Measurements from ENCODE around the gene C20orf144. TPM values are rescaled to one million over a fixed set of nuclear protein-coding genes. Genes with fewer than 3 reads are reported as not detected.

Gene C20orf144
- total RNA-seq, 2 experiments from 2014 or later: 0.42 to 0.44 TPM

DNA sequence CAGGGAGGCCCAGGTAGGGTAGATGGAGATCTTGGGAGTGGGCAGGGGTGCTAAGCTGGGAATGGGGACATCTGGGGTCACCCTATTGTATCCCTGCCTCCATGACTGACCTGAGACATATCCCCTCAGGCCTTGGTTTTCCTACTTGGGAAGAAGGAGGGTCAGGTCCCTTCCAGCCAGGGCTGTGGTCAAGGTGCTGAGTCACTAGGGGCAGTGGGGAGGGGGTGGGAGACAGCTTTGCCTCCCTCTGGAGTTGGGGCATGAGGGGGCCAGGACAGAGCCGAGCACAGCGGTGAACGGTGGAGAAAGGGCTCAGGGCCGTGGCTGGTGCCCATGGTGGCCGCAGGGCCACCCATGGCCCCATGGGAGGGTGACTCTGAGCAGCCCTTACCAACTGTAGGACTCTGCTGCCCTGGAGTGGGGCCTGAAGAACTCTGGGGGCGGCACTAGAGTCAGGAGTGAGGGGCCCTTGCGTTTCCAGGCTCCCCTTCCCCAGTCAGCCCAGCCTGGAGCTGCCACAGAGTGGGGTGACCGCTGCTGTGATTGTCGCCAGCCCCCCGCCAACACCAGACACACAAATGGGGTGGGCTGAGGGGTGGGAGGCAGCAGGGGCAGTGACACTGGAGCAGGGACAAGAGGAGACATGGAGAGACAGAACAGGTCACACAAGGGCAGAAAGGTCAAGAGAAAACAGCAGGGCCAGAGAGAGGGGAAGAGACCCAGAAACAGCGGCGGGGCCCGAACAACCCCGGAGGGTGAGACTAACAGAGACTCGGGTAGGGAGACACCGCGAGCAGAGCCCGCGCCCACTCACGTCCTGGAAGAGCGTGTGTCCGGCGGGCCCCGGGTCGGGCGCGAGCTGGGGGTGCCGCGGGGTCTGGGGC, 11.5 kb downstream of the C20orf144 start:
- ChIA-PET CTCF (ENCODE audit: unreplicated experiment) (no interaction called here), POLR2A (interaction anchor here (0.5 kb wide), 1 partner anchor 288 kb away, joined by 3 read pairs; no protein-coding TSS in a partner anchor)
- Histone ChIP-seq H3K9me3 (ENCODE audit: low read length) (no peaks in the 10 kb centered on the region), H3K4me1 (ENCODE audit: insufficient read depth, low read length, poor library complexity, severe bottlenecking) (peaks cover 59% of the 10 kb centered on the region), H3K79me2 (ENCODE audit: insufficient read depth, low read depth, low read length) (peaks cover 16% of the 10 kb centered on the region; the same call in 1 of the 2 replicates), H3K36me3 (ENCODE audit: insufficient read depth, low read length) (peaks cover 65% of the 10 kb centered on the region), H3K27ac (ENCODE audit: low read depth, low read length, poor library complexity, severe bottlenecking) (peak overlapping the region; percentile 68), H2AFZ (ENCODE audit: low read length) (no peak overlapping the region), H4K20me1 (ENCODE audit: insufficient read depth, low read length) (no peaks in the 10 kb centered on the region), H3K9me2 (ENCODE audit: insufficient read depth, low read length) (no peaks in the 10 kb centered on the region), H3K4me3 (ENCODE audit: low read depth, low read length, poor library complexity, severe bottlenecking) (peak overlapping the region; percentile 84), H3K4me2 (ENCODE audit: low read length) (peak overlapping the region; percentile 94)
- no TSS peak for BruUV-seq (replicated peaks)
- TF ChIP-seq, protein P1, sequence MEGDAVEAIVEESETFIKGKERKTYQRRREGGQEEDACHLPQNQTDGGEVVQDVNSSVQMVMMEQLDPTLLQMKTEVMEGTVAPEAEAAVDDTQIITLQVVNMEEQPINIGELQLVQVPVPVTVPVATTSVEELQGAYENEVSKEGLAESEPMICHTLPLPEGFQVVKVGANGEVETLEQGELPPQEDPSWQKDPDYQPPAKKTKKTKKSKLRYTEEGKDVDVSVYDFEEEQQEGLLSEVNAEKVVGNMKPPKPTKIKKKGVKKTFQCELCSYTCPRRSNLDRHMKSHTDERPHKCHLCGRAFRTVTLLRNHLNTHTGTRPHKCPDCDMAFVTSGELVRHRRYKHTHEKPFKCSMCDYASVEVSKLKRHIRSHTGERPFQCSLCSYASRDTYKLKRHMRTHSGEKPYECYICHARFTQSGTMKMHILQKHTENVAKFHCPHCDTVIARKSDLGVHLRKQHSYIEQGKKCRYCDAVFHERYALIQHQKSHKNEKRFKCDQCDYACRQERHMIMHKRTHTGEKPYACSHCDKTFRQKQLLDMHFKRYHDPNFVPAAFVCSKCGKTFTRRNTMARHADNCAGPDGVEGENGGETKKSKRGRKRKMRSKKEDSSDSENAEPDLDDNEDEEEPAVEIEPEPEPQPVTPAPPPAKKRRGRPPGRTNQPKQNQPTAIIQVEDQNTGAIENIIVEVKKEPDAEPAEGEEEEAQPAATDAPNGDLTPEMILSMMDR (conservative IDR thresholded peaks at IDR 0.05; ENCODE audit: low read length): no peak
- TF ChIP-seq EZH2phosphoT487 (IDR thresholded peaks at IDR 0.05; ENCODE audit: borderline replicate concordance, low read depth, low read length): no peak
- no peak for DNase-seq (ENCODE audit: low spot score)
- intact Hi-C loops (cut with micrococcal nuclease; ENCODE audit: unreplicated experiment): loop anchor here (2.0 kb wide), 1 partner anchor 57 kb away; the partner anchor contains the start of gene ZNF341

DNA sequence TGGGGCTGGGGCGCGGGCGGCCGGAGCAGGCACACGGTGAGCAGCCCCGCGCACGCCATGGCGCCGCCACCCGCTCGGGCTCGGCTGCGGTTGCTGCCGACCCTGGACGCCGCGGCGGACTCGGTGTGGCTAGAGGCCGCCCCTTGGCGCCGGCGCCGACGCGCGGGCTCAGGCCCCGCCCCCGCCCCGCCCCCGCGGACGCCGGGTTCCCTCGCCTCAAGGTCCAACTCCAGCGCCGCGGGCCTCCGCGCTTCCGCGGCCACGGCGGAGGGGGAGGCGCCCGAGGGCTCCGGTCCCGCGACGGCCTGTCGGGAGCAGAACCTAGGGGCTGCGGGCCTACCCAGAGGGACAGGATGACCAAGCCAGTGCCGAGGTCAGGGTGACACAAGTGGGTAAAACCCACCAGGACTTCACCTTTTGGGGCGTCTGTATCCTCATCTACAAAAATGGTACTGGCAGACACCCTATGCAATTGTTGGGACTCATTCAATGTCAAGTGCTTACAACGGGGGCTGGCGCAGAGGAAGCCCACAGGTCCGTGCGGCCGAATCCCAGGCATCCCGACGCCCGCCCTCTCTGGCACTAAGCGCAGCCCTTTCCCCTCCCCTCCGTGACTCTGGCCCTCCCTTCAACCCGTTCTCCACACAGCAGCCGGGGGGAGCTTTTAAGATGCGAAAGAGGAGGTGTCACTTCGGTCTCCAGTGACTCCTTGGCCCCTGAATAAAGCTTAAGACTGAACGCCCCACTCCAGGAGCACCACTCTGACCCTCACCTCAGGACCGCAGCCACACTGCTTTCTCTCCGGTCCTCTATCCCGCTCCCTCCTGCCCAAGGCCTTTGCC, 12.4 kb downstream of the C20orf144 start, which contains the start of gene NECAB3:
Gene NECAB3 (minus strand): TSS at position 135 of the 842 bp plus-strand sequence. CDS start 76 bp downstream, at position 59.
- peak within 1 kb of the TSS; percentile 84 for H3K4me3 ChIP-seq (ENCODE audit: low read depth, low read length, poor library complexity, severe bottlenecking)
- TF ChIP-seq EZH2phosphoT487 (IDR thresholded peaks at IDR 0.05; ENCODE audit: borderline replicate concordance, low read depth, low read length): no peak
- TF ChIP-seq, protein P1 (conservative IDR thresholded peaks at IDR 0.05; ENCODE audit: low read length): 0 out of 2 replicates have a peak, but pooled peaks have one; percentile 18
- peaks cover 65% of the 10 kb centered on the region for H3K36me3 ChIP-seq (ENCODE audit: insufficient read depth, low read length)
- H2AFZ ChIP-seq (ENCODE audit: low read length): no peak within 1 kb of the TSS
- ChIA-PET CTCF (ENCODE audit: unreplicated experiment) (no interaction called here), POLR2A (interaction anchor here (0.6 kb wide), 1 partner anchor 9 kb away, joined by 3 read pairs; no protein-coding TSS in a partner anchor)
- no peaks in the 10 kb centered on the region for H3K9me3 ChIP-seq (ENCODE audit: low read length)
- H3K4me1 ChIP-seq (ENCODE audit: insufficient read depth, low read length, poor library complexity, severe bottlenecking): peaks cover 59% of the 10 kb centered on the region
- H4K20me1 ChIP-seq (ENCODE audit: insufficient read depth, low read length): no peaks in the 10 kb centered on the region
- peak within 1 kb of the TSS; percentile 94 for H3K4me2 ChIP-seq (ENCODE audit: low read length)
- H3K79me2 ChIP-seq (ENCODE audit: insufficient read depth, low read depth, low read length): peaks cover 23% of the 10 kb centered on the region; the same call in 1 of the 2 replicates
- H3K9me2 ChIP-seq (ENCODE audit: insufficient read depth, low read length): no peaks in the 10 kb centered on the region
- DNase-seq (ENCODE audit: low spot score): peak; percentile 79
- BruUV-seq (replicated peaks): no TSS peak
- intact Hi-C loops (cut with micrococcal nuclease; ENCODE audit: unreplicated experiment): loop anchor here (2.0 kb wide), 1 partner anchor 56 kb away; the partner anchor contains the start of gene ZNF341
- H3K27ac ChIP-seq (ENCODE audit: low read depth, low read length, poor library complexity, severe bottlenecking): peak within 1 kb of the TSS; percentile 68
